ENCODE measurements around the gene TMEM258.

The TMEM258 gene

GRCh38 chr11:61739413-61739812, 53.0 kb downstream of the TMEM258 start:
- Histone ChIP-seq H2AFZ (ENCODE audit: low read depth, low read length) (no peak overlapping the region), H3K36me3 (ENCODE audit: insufficient read depth, low read length) (peaks cover 42% of the 10 kb centered on the region), H3K9me3 (ENCODE audit: low read length) (no peaks in the 10 kb centered on the region), H3K4me1 (ENCODE audit: insufficient read depth, low read length) (no peaks in the 10 kb centered on the region), H3K27me3 (ENCODE audit: insufficient read depth, low read length) (no peaks in the 10 kb centered on the region), H3K4me3 (ENCODE audit: low read length) (no peak overlapping the region)

Measured in neuron (in vitro differentiated cells).